ENCODE results near the gene DERA. TPM values are rescaled to one million over a fixed set of nuclear protein-coding genes. Genes with fewer than 3 reads are reported as not detected.
"Not testable (repeated sequence)": the region's sequence is repeated elsewhere in the genome, so short reads cannot be mapped to it uniquely, and the experiment has no call there.

Gene DERA
- total and polyA plus RNA-seq, 2 donors: 28.1 to 36.5 TPM

GRCh38 chr12:15886372-15887042, 24.6 kb upstream of the DERA start:
- Histone ChIP-seq H3K36me3 (ENCODE audit: insufficient read depth) (no peaks in the 10 kb centered on the region), H3K27ac (ENCODE audit: low read depth) (no peak overlapping the region), H3K4me3 (ENCODE audit: low read depth, low read length) (no peak overlapping the region), H3K4me1 (ENCODE audit: insufficient read depth) (peaks cover 2% of the 10 kb centered on the region)
- DNase-seq (ENCODE audit: extremely low spot score): no peak
- WGBS: 87% methylated on average over 7 of the region's 7 CpGs

- WGBS: 81% methylated on average over 5 of the region's 5 CpGs
- H3K4me3 ChIP-seq (ENCODE audit: low read depth, low read length): no peak overlapping the region
- no peaks in the 10 kb centered on the region for H3K36me3 ChIP-seq (ENCODE audit: insufficient read depth)
- H3K4me1 ChIP-seq (ENCODE audit: insufficient read depth): peaks cover 2% of the 10 kb centered on the region
- DNase-seq (ENCODE audit: extremely low spot score): no peak
- H3K27ac ChIP-seq (ENCODE audit: low read depth): no peak overlapping the region
These were observed 23.9 kb upstream of the DERA start for GRCh38 chr12:15887043-15887817.

- Histone ChIP-seq H3K4me1 (ENCODE audit: insufficient read depth) (no peaks in the 10 kb centered on the region), H3K27ac (ENCODE audit: low read depth) (no peak overlapping the region), H3K4me3 (ENCODE audit: low read depth, low read length) (no peak overlapping the region), H3K36me3 (ENCODE audit: insufficient read depth) (peaks cover 3% of the 10 kb centered on the region)
- DNase-seq (ENCODE audit: extremely low spot score): no peak
- 90% methylated on average over 5 of the region's 5 CpGs for WGBS
These were observed 18.4 kb upstream of the DERA start for GRCh38 chr12:15892645-15893259.

- no peak overlapping the region for H3K4me3 ChIP-seq (ENCODE audit: low read depth, low read length)
- H3K4me1 ChIP-seq (ENCODE audit: insufficient read depth): no peaks in the 10 kb centered on the region
- H3K36me3 ChIP-seq (ENCODE audit: insufficient read depth): peaks cover 5% of the 10 kb centered on the region
- WGBS: 82% methylated on average over 3 of the region's 3 CpGs
- no peak for DNase-seq (ENCODE audit: extremely low spot score)
- no peak overlapping the region for H3K27ac ChIP-seq (ENCODE audit: low read depth)
These were observed 17.9 kb upstream of the DERA start for GRCh38 chr12:15893260-15893659.

- H3K27ac ChIP-seq (ENCODE audit: low read depth): no peak overlapping the region
- WGBS: 98% methylated on average over 1 of the region's 1 CpG
- DNase-seq (ENCODE audit: extremely low spot score): no peak
- no peaks in the 10 kb centered on the region for H3K4me1 ChIP-seq (ENCODE audit: insufficient read depth)
- H3K4me3 ChIP-seq (ENCODE audit: low read depth, low read length): no peak overlapping the region
- H3K36me3 ChIP-seq (ENCODE audit: insufficient read depth): peaks cover 8% of the 10 kb centered on the region
These were observed 14.3 kb upstream of the DERA start for GRCh38 chr12:15896867-15897266.

- no peaks in the 10 kb centered on the region for H3K4me1 ChIP-seq (ENCODE audit: insufficient read depth)
- no peak overlapping the region for H3K4me3 ChIP-seq (ENCODE audit: low read depth, low read length)
- peaks cover 8% of the 10 kb centered on the region for H3K36me3 ChIP-seq (ENCODE audit: insufficient read depth)
- DNase-seq (ENCODE audit: extremely low spot score): no peak
- H3K27ac ChIP-seq (ENCODE audit: low read depth): no peak overlapping the region
- WGBS: 78% methylated on average over 2 of the region's 2 CpGs
These were observed 13.7 kb upstream of the DERA start for GRCh38 chr12:15897433-15897832.

GRCh38 chr12:15899282-15899870, 11.8 kb upstream of the DERA start:
- Histone ChIP-seq H3K4me3 (ENCODE audit: low read depth, low read length) (no peak overlapping the region), H3K36me3 (ENCODE audit: insufficient read depth) (peaks cover 6% of the 10 kb centered on the region), H3K27ac (ENCODE audit: low read depth) (no peak overlapping the region), H3K4me1 (ENCODE audit: insufficient read depth) (no peaks in the 10 kb centered on the region)
- no peak for DNase-seq (ENCODE audit: extremely low spot score)

GRCh38 chr12:15904378-15904920, 6.7 kb upstream of the DERA start:
- Histone ChIP-seq H3K27ac (ENCODE audit: low read depth) (no peak overlapping the region), H3K4me3 (ENCODE audit: low read depth, low read length) (no peak overlapping the region), H3K4me1 (ENCODE audit: insufficient read depth) (no peaks in the 10 kb centered on the region), H3K36me3 (ENCODE audit: insufficient read depth) (peaks cover 4% of the 10 kb centered on the region)
- WGBS: 86% methylated on average over 5 of the region's 5 CpGs
- DNase-seq (ENCODE audit: extremely low spot score): no peak

GRCh38 chr12:15910468-15910863, 666 bp upstream of the DERA start:
- no peak overlapping the region for H3K4me3 ChIP-seq (ENCODE audit: low read depth, low read length)
- 69% methylated on average over 5 of the region's 5 CpGs for WGBS
- H3K27ac ChIP-seq (ENCODE audit: low read depth): no peak overlapping the region
- H3K36me3 ChIP-seq (ENCODE audit: insufficient read depth): peaks cover 2% of the 10 kb centered on the region
- no peak for DNase-seq (ENCODE audit: extremely low spot score)
- H3K4me1 ChIP-seq (ENCODE audit: insufficient read depth): no peaks in the 10 kb centered on the region

GRCh38 chr12:15911931-15912330, 799 bp downstream of the DERA start:
- H3K36me3 ChIP-seq (ENCODE audit: insufficient read depth); H3K4me1 ChIP-seq (ENCODE audit: insufficient read depth); H3K27ac ChIP-seq (ENCODE audit: low read depth); DNase-seq (ENCODE audit: extremely low spot score): not testable (repeated sequence)
- 19% methylated on average over 3 of the region's 5 CpGs for WGBS
- peak overlapping the region; percentile 75 for H3K4me3 ChIP-seq (ENCODE audit: low read depth, low read length)

- not testable (repeated sequence) for DNase-seq (ENCODE audit: extremely low spot score); H3K4me3 ChIP-seq (ENCODE audit: low read depth, low read length); H3K36me3 ChIP-seq (ENCODE audit: insufficient read depth); H3K4me1 ChIP-seq (ENCODE audit: insufficient read depth); H3K27ac ChIP-seq (ENCODE audit: low read depth)
- WGBS: 92% methylated on average over 5 of the region's 5 CpGs
These were observed 3.0 kb downstream of the DERA start for GRCh38 chr12:15914131-15914530.

GRCh38 chr12:15918066-15918465, 6.9 kb downstream of the DERA start:
- no peak overlapping the region for H3K4me3 ChIP-seq (ENCODE audit: low read depth, low read length)
- no peaks in the 10 kb centered on the region for H3K4me1 ChIP-seq (ENCODE audit: insufficient read depth)
- no peak for DNase-seq (ENCODE audit: extremely low spot score)
- H3K27ac ChIP-seq (ENCODE audit: low read depth): no peak overlapping the region
- WGBS: 93% methylated on average over 7 of the region's 7 CpGs
- H3K36me3 ChIP-seq (ENCODE audit: insufficient read depth): no peaks in the 10 kb centered on the region

GRCh38 chr12:15919418-15919817, 8.3 kb downstream of the DERA start:
- no peak for DNase-seq (ENCODE audit: extremely low spot score)
- H3K36me3 ChIP-seq (ENCODE audit: insufficient read depth): no peaks in the 10 kb centered on the region
- no peak overlapping the region for H3K27ac ChIP-seq (ENCODE audit: low read depth)
- WGBS: 43% methylated on average over 2 of the region's 2 CpGs
- H3K4me3 ChIP-seq (ENCODE audit: low read depth, low read length): no peak overlapping the region
- H3K4me1 ChIP-seq (ENCODE audit: insufficient read depth): no peaks in the 10 kb centered on the region
